Uterus (tissue), 4 donors: ENCODE data around the gene C17orf78. TPM values are rescaled to one million over a fixed set of nuclear protein-coding genes. Genes with fewer than 3 reads are reported as not detected.
A peak's percentile ranks its signal among the peaks of the same experiment; 100 is the strongest.
"Not testable (repeated sequence)": the region's sequence is repeated elsewhere in the genome, so short reads cannot be mapped to it uniquely, and the experiment has no call there.

Experiments used
- DNase-seq, 2 donors: peaks; one replicate each; pipeline ENCODE4 v3.0.0-alpha.2; 2019 to 2020
- H3K27ac ChIP-seq, 2 donors: fragments of 200-600 bp; sonication (generic); 1 replicate in 1 of 2; 2 replicates in 1 of 2; pipeline ENCODE4 v1.5.1; 2016 to 2018
- H3K27me3 ChIP-seq, 2 donors: fragments of 200-600 bp; sonication (generic); one replicate each; pipeline ENCODE4 v1.5.1; 2018 to 2019; ENCODE audit warnings: control low read depth in 1 of 2
- H3K36me3 ChIP-seq, 2 donors: fragments of 200-600 bp; sonication (generic); one replicate each; pipeline ENCODE4 v1.5.1; 2019; ENCODE audit warnings: control low read depth in 1 of 2
- H3K4me1 ChIP-seq, 2 donors: fragments of 200-600 bp; sonication (generic); one replicate each; pipeline ENCODE4 v1.5.1; 2018 to 2019; ENCODE audit warnings: control low read depth in 1 of 2
- H3K4me3 ChIP-seq, 2 donors: fragments of 200-600 bp; sonication (generic); 1 replicate in 1 of 2; 2 replicates in 1 of 2; pipeline ENCODE4 v1.5.1; 2018 to 2019; ENCODE audit warnings: mild to moderate bottlenecking in 1 of 2
- H3K9me3 ChIP-seq, 2 donors: fragments of 200-600 bp; sonication (generic); one replicate each; pipeline ENCODE4 v1.5.1; 2019; ENCODE audit warnings: control low read depth in 1 of 2
- POLR2A ChIP-seq, 2 donors: fragments of 450-650 bp; IDR thresholded peaks; one replicate each; pipeline ENCODE4 v1.6.1; 2016; ENCODE audit warnings: antibody characterized with exemption in 2 of 2, mild to moderate bottlenecking in 1 of 2, moderate library complexity in 1 of 2
- intact Hi-C: fragments of 100-400 bp; cut with DNase I; formaldehyde crosslinking; loops from one replicate; pipeline ENCODE4 v1.15.1; 2023; ENCODE audit warnings: low total_unique reads
- total RNA-seq, 4 donors: library from RNA; depleted of rRNA in 3 of 4; stranded (reverse); fragments of >200 nt in 3 of 4; gene quantifications; one replicate each; pipeline versions ENCODE4 v1.1.0 to v1.2.4, GENCODE V29; 2014 to 2023
- TF ChIP-seq, protein P1 (sequence below), 4 experiments: fragments of 200-600 bp in 2 of 4; fragments of 450-650 bp in 2 of 4; sonication (generic) in 2 of 4; IDR thresholded peaks; one replicate each; pipeline ENCODE4 v1.5.1; 2016 to 2019; ENCODE audit warnings: antibody characterized with exemption in 4 of 4, mild to moderate bottlenecking in 2 of 4, moderate library complexity in 1 of 4
- donor health status: DM: yes; HTN: yes; CAD: no.

The C17orf78 gene
- total RNA-seq, 4 donors from 2014 or later = not detected

DNA sequence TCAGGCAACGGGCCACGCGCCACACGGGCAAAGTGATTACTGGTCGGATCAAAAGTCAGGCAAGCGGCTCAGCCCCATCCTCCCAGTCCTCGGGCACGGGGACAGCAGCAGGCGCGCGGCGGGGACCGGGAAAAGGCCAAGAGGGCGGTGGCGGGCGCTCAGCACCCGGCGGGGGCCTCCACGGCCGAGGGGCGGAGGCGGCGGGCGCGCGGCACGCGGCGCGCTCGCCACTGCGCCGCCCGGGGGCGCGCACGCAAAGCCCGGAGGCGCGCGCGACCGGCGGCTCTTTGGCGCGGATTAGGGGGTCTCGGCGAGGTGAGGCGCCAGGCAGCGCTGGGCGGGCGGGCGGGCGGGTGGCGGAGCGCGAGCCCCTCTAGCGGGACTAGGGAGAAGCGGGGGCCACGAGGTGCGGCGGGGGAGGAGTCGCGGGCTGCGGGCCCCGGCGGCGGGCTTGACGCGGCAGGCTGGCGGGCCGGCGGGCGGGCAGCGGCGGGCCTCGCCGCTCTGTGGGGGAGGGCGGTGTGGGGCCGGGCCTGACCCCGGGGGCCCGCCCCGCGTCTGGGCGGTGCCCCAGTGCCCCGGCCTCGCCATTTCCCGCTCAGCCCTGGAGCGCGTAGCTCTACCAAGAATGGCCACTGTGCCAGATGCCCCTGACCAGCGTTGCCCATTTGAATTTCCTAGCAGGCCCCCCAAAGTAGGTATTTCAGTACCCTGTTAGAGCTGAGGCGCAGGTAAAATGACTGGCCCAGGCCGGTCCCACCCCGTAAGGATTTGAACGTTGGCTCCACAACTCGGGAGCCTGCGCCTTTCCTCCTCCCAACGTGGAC is 31.1 kb downstream of the C17orf78 start, which contains the start of the genes ACACA and TADA2A:
TSS of gene ACACA (minus strand) at position 202 of the 827 bp plus-strand sequence. CDS start 537 bp downstream, outside the sequence.
TSS of gene TADA2A (plus strand) at position 252 of the 827 bp plus-strand sequence. CDS start 4,480 bp downstream, outside the sequence.
- no peaks in the 10 kb centered on the region for H3K4me1 ChIP-seq
- H3K36me3 ChIP-seq = no peaks in the 10 kb centered on the region
- intact Hi-C loops = no loop called here
- DNase-seq = peak; percentile 66 to 77
- TF ChIP-seq, protein P1, sequence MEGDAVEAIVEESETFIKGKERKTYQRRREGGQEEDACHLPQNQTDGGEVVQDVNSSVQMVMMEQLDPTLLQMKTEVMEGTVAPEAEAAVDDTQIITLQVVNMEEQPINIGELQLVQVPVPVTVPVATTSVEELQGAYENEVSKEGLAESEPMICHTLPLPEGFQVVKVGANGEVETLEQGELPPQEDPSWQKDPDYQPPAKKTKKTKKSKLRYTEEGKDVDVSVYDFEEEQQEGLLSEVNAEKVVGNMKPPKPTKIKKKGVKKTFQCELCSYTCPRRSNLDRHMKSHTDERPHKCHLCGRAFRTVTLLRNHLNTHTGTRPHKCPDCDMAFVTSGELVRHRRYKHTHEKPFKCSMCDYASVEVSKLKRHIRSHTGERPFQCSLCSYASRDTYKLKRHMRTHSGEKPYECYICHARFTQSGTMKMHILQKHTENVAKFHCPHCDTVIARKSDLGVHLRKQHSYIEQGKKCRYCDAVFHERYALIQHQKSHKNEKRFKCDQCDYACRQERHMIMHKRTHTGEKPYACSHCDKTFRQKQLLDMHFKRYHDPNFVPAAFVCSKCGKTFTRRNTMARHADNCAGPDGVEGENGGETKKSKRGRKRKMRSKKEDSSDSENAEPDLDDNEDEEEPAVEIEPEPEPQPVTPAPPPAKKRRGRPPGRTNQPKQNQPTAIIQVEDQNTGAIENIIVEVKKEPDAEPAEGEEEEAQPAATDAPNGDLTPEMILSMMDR (IDR thresholded peaks at IDR 0.05) = peak in 2 of 4 experiments; percentile 11 to 39
- TF ChIP-seq POLR2A (IDR thresholded peaks at IDR 0.05) = peak; percentile 14 to 44
- peak within 1 kb of the TSS; percentile 87 to 95 for H3K27ac ChIP-seq
- no peaks in the 10 kb centered on the region for H3K27me3 ChIP-seq
- no peaks in the 10 kb centered on the region for H3K9me3 ChIP-seq
- peak within 1 kb of the TSS; percentile 76 to 84 for H3K4me3 ChIP-seq

DNA sequence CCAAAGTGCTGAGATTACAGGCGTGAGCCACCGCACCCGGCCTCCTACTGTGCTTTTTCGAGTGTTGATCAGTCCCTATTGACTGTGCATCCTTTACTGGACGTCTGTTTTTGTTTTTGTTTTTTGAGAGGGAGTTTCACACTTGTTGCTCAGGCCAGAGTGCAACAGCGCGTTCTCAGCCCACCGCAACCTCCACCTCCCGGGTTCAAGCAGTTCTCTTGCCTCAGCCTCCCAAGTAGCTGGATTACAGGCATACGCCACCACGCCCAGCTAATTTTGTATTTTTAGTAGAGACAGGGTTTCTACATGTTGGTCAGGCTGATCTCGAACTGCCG is 32.3 kb downstream of the C17orf78 start:
- H3K9me3 ChIP-seq, DNase-seq, H3K36me3 ChIP-seq, H3K4me1 ChIP-seq, H3K27me3 ChIP-seq, intact Hi-C loops, H3K4me3 ChIP-seq: not testable (repeated sequence)
- H3K27ac ChIP-seq = peak overlapping the region; percentile 87 to 95

DNA sequence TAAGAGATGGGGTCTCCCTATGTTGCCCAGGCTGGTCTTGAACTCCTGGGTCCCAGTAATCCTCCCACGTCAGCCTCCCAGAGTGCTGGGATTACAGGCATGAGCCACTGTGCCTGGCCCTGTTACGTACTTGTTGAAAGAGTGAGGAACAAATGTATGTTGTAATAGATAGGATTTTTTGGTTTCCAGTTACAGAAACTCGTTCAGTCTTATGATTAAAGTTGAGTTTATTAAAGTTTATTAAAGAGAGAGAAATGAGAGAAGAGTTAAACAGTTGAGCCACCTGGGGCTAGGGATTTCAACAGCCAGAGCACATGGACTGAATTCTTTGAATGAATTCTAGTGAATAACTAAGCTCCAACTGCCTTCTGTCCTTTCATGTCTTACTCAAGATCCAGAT is 34.6 kb downstream of the C17orf78 start:
- no peaks in the 10 kb centered on the region for H3K4me1 ChIP-seq
- TF ChIP-seq, protein P1 (IDR thresholded peaks at IDR 0.05) = no peak
- TF ChIP-seq POLR2A (IDR thresholded peaks at IDR 0.05) = no peak
- no peaks in the 10 kb centered on the region for H3K9me3 ChIP-seq
- DNase-seq = no peak
- intact Hi-C loops = no loop called here
- no peak overlapping the region for H3K27ac ChIP-seq
- H3K4me3 ChIP-seq = no peak overlapping the region
- H3K27me3 ChIP-seq = no peaks in the 10 kb centered on the region
- no peaks in the 10 kb centered on the region for H3K36me3 ChIP-seq

DNA sequence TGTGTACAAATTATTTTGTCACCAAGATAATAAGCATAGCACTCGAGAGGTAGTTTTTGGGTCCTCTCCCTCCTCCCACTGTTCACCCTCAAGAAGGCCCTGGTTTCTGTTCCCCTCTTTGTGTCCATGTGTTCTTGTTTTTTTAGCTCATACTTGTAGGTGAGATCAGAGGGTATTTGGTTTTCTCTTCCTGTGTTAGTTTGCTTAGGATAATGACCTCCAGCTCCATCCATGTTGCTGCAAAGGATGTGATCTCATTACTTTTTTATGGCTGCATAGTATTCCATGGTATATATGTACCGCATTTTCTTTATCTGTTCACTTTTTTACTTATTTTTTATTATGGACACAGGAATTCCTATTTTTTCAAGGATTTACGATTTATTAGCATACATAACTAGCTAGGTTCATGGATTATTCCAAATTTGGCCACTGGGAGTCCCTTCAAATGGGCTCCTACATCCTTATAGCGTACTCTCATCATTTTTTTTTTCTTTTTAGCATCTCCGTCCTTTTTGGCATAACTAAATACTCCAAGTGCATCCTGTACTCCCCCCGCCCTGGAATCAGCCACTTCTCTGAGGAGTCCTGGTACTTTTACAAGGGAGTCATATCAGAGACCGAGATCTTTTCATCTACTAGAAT is 38.2 kb downstream of the C17orf78 start:
- no peak overlapping the region for H3K27ac ChIP-seq
- intact Hi-C loops = no loop called here
- H3K27me3 ChIP-seq = no peaks in the 10 kb centered on the region
- no peak for TF ChIP-seq POLR2A (IDR thresholded peaks at IDR 0.05)
- TF ChIP-seq, protein P1 (IDR thresholded peaks at IDR 0.05) = no peak
- no peak for DNase-seq
- H3K4me1 ChIP-seq = no peaks in the 10 kb centered on the region
- H3K9me3 ChIP-seq = no peaks in the 10 kb centered on the region
- H3K4me3 ChIP-seq = no peak overlapping the region
- H3K36me3 ChIP-seq = no peaks in the 10 kb centered on the region

DNA sequence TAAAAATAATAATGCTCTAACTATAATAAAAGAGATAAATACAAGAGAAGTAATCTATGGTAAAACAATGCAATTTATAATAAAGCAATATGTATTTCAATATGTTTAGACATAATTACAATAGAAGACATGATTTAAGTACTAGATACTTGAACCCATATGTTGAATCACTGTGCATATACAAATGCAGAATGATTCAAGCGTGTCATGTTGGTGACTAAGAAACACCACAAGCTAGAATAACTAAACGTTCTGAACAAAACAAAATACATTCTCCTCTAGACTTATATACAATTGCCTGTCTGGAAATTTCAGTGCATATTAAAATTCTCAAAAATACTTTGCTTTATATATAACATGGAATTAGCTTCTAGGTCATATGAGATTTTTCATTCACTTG is 42.1 kb downstream of the C17orf78 start:
- no peak for DNase-seq
- no peak overlapping the region for H3K4me3 ChIP-seq
- no peaks in the 10 kb centered on the region for H3K9me3 ChIP-seq
- H3K36me3 ChIP-seq = no peaks in the 10 kb centered on the region
- intact Hi-C loops = no loop called here
- TF ChIP-seq, protein P1 (IDR thresholded peaks at IDR 0.05) = no peak
- TF ChIP-seq POLR2A (IDR thresholded peaks at IDR 0.05) = no peak
- no peaks in the 10 kb centered on the region for H3K4me1 ChIP-seq
- H3K27ac ChIP-seq = no peak overlapping the region
- no peaks in the 10 kb centered on the region for H3K27me3 ChIP-seq
